BJ (cell line): Measurements from ENCODE around the gene ADAT3. TPM values are rescaled to one million over a fixed set of nuclear protein-coding genes. Genes with fewer than 3 reads are reported as not detected.

Experiments
- CTCF ChIA-PET: fragments of 350-600 bp; formaldehyde crosslinking; extraction: SDS; loops from one replicate; lab custom pipeline; 2021; ENCODE audit warnings: antibody characterized with exemption, inconsistent platforms; lab: Yijun Ruan, JAX
- POLR2A ChIA-PET: fragments of 300-600 bp; sonication (Branson Sonifier 250); formaldehyde crosslinking; extraction: SDS; loops from one replicate; lab custom pipeline; 2021; ENCODE audit warnings: antibody characterized with exemption; lab: Charles Lee
- DNase-seq: peaks from one replicate; pipeline ENCODE4 v3.0.0-alpha.2; 2011; ENCODE audit warnings: low read depth
- H3K27me3 ChIP-seq: 2 replicates; pipeline ENCODE4 v1.6.0; 2011; ENCODE audit warnings: low read length; ENCODE audit not compliant: control insufficient read depth, insufficient read depth
- H3K36me3 ChIP-seq: 2 replicates; pipeline ENCODE4 v1.5.1; 2011; ENCODE audit warnings: low read length; ENCODE audit not compliant: control insufficient read depth, insufficient read depth
- H3K4me3 ChIP-seq: 2 replicates; pipeline ENCODE4 v1.5.1; 2011; ENCODE audit warnings: low read depth, mild to moderate bottlenecking, control low read depth, low read length
- CTCF ChIP-seq: IDR thresholded peaks from 2 replicates; pipeline ENCODE4 v1.5.1; 2011; ENCODE audit warnings: low read depth, mild to moderate bottlenecking, control low read depth, inconsistent platforms, low read length, moderate library complexity; ENCODE audit not compliant: insufficient read depth
- polyA plus RNA-seq: library from polyadenylated mRNA; depleted of rRNA; stranded (reverse); fragments of >200 nt; gene quantifications from 2 replicates; pipeline ENCODE4 v1.2.3, GENCODE V29; 2011; rRNA removed

Gene ADAT3
- polyA plus RNA-seq, 1 experiment: 0.64 TPM

GRCh38 chr19:1957562-1958248, 52.5 kb downstream of the ADAT3 start:
- Histone ChIP-seq H3K4me3 (no peak overlapping the region), H3K36me3 (peaks cover 9% of the 10 kb centered on the region), H3K27me3 (no peaks in the 10 kb centered on the region)
- ChIA-PET POLR2A (no interaction called here), CTCF (interaction anchor here (1.2 kb wide), 1 partner anchor 9 kb away, joined by 3 read pairs; no protein-coding TSS in a partner anchor)
- DNase-seq: no peak
- TF ChIP-seq CTCF: no peak

- no peak overlapping the region for H3K4me3 ChIP-seq
- ChIA-PET POLR2A (no interaction called here), CTCF (no interaction called here)
- peaks cover 9% of the 10 kb centered on the region for H3K36me3 ChIP-seq
- H3K27me3 ChIP-seq: no peaks in the 10 kb centered on the region
- TF ChIP-seq CTCF: no peak
- DNase-seq: no peak
These were observed 54.9 kb downstream of the ADAT3 start for GRCh38 chr19:1959928-1960589.

- ChIA-PET CTCF (interaction anchor here (1.0 kb wide), 1 partner anchor 15 kb away, joined by 3 read pairs; no protein-coding TSS in a partner anchor), POLR2A (no interaction called here)
- no peaks in the 10 kb centered on the region for H3K27me3 ChIP-seq
- TF ChIP-seq CTCF: no peak
- no peak for DNase-seq
- no peak overlapping the region for H3K4me3 ChIP-seq
- peaks cover 9% of the 10 kb centered on the region for H3K36me3 ChIP-seq
These were observed 56.0 kb downstream of the ADAT3 start for GRCh38 chr19:1961000-1961883.

- H3K36me3 ChIP-seq: peaks cover 7% of the 10 kb centered on the region
- TF ChIP-seq CTCF: no peak
- ChIA-PET POLR2A (no interaction called here), CTCF (interaction anchor here (0.7 to 1.0 kb wide), 2 partner anchors 12 to 72 kb away, joined by 3 read pairs; no protein-coding TSS in a partner anchor)
- H3K4me3 ChIP-seq: no peak overlapping the region
- H3K27me3 ChIP-seq: no peaks in the 10 kb centered on the region
- no peak for DNase-seq
These were observed 57.5 kb downstream of the ADAT3 start for GRCh38 chr19:1962674-1963073.

Other genes with a start within 250 kb of the ADAT3 start
- gene ONECUT3, start 151.9 kb upstream of the ADAT3 start, polyA plus RNA-seq: not detected in 2 replicates
- 2.7 and 4.6 TPM in 2 replicates for gene ATP8B3, start 93.1 kb upstream of the ADAT3 start, polyA plus RNA-seq
- 4.6 and 11.0 TPM in 2 replicates for gene REXO1, start 56.9 kb upstream of the ADAT3 start, polyA plus RNA-seq
- gene KLF16, start 41.8 kb upstream of the ADAT3 start, polyA plus RNA-seq: 3.7 and 5.7 TPM in 2 replicates
- gene ABHD17A, start 19.9 kb upstream of the ADAT3 start, polyA plus RNA-seq: 34.3 and 48.8 TPM in 2 replicates
- 6.2 and 13.2 TPM in 2 replicates for gene SCAMP4, start within 50 bp of the ADAT3 start, polyA plus RNA-seq
- 26.1 and 48.1 TPM in 2 replicates for gene CSNK1G2, start 35.8 kb downstream of the ADAT3 start, polyA plus RNA-seq
- gene BTBD2, start 110.3 kb downstream of the ADAT3 start, polyA plus RNA-seq: 22.3 and 39.3 TPM in 2 replicates
- 71.9 and 108 TPM in 2 replicates for gene MKNK2, start 145.8 kb downstream of the ADAT3 start, polyA plus RNA-seq
- 34.5 and 50.5 TPM in 2 replicates for gene MOB3A, start 190.9 kb downstream of the ADAT3 start, polyA plus RNA-seq
- 0.76 and 1.3 TPM in 2 replicates for gene IZUMO4, start 191.5 kb downstream of the ADAT3 start, polyA plus RNA-seq
- gene AP3D1, start 246.2 kb downstream of the ADAT3 start, polyA plus RNA-seq: 65.9 and 122 TPM in 2 replicates